IMR-90 (cell line): ENCODE data around the gene ACTR1A.

Source experiments
- CEBPB ChIP-seq: IDR thresholded peaks from 2 replicates; pipeline ENCODE4 v1.6.1; 2012; ENCODE audit warnings: low read depth, low read length, improper control_type of control experiment
- CHD1 ChIP-seq: IDR thresholded peaks from 2 replicates; pipeline ENCODE4 v1.6.1; 2012; ENCODE audit warnings: low read depth, low read length, improper control_type of control experiment
- CTCF ChIP-seq: conservative IDR thresholded peaks from 2 replicates; pipeline ENCODE4 v1.5.1; 2012; ENCODE audit warnings: mild to moderate bottlenecking, low read depth, low read length, improper control_type of control experiment
- MAFK ChIP-seq: IDR thresholded peaks from 2 replicates; pipeline ENCODE4 v1.6.1; 2012; ENCODE audit warnings: low read depth, low read length, improper control_type of control experiment
- MAZ ChIP-seq: IDR thresholded peaks from 2 replicates; pipeline ENCODE4 v1.6.1; 2012; ENCODE audit warnings: low read depth, mild to moderate bottlenecking, low read length, improper control_type of control experiment, moderate library complexity, borderline replicate concordance
- POLR2A ChIP-seq: IDR thresholded peaks from 2 replicates; pipeline ENCODE4 v1.6.1; 2012; ENCODE audit warnings: mild to moderate bottlenecking, low read depth, low read length
- RAD21 ChIP-seq: IDR thresholded peaks from 2 replicates; pipeline ENCODE4 v1.6.1; 2012; ENCODE audit warnings: low read length, improper control_type of control experiment
- SMC3 ChIP-seq: fragments of 150-350 bp; IDR thresholded peaks from 2 replicates; pipeline ENCODE4 v1.6.1; 2016; ENCODE audit warnings: low read depth, mild to moderate bottlenecking, antibody characterized with exemption, low read length, moderate library complexity
- TF ChIP-seq, protein P1 (sequence below): fragments of 150-350 bp; IDR thresholded peaks from 2 replicates; pipeline ENCODE4 v1.6.1; 2017; ENCODE audit warnings: mild to moderate bottlenecking, antibody characterized with exemption, low read length, low read depth

DNA sequence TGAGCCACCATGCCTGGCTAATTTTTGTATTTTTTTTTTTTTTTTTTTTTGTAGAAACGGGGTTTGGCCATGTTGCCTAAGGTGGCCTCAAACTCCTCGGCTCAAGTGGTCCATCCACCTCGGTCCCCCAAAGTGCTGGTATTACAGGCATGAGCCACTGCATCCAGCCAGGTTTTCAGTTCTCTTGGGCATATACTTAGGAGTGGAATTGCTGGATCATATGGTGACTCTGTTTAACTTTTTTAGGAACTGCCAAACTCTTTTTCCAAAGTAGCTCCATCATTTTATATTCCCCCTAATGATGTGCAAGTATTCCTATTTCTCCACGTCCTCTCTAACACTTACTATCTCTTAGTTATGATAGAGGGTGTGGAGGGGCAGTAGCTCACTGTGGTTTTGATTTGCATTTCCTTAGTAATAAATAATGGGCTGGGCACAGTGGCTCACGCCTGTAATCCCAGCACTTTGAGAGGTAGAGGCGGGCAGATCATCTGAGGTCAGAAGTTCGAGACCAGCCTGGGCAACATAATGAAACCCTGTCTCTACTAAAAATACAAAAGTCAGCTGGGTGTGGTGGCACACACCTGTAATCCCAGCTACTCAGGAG is 42.9 kb upstream of the ACTR1A start:
- TF ChIP-seq POLR2A (no peak), CTCF (no peak), MAFK (no peak), SMC3 (no peak), CHD1 (no peak), MAZ (no peak), RAD21 (no peak), CEBPB (no peak)
- TF ChIP-seq, protein P1, sequence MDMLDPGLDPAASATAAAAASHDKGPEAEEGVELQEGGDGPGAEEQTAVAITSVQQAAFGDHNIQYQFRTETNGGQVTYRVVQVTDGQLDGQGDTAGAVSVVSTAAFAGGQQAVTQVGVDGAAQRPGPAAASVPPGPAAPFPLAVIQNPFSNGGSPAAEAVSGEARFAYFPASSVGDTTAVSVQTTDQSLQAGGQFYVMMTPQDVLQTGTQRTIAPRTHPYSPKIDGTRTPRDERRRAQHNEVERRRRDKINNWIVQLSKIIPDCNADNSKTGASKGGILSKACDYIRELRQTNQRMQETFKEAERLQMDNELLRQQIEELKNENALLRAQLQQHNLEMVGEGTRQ, result no peak
